ENCODE measurements around the gene ZBTB39. TPM values are rescaled to one million over a fixed set of nuclear protein-coding genes. Genes with fewer than 3 reads are reported as not detected.

ZBTB39 gene
- total and polyA plus RNA-seq, 2 experiments from 2014 or later: 1.8 to 6.4 TPM

GRCh38 chr12:56958422-56958821 lies 47.9 kb downstream of the ZBTB39 start:
- Histone ChIP-seq H3K36me3 (replicated peaks; ENCODE audit: insufficient read depth, low read depth) (no peaks in the 10 kb centered on the region), H2AFZ (no peak overlapping the region), H4K20me1 (ENCODE audit: insufficient read depth, poor library complexity, severe bottlenecking) (no peaks in the 10 kb centered on the region), H3K9me2 (replicated peaks; ENCODE audit: insufficient read depth) (no peaks in the 10 kb centered on the region), H3K27ac (no peak overlapping the region), H3K9me3 (ENCODE audit: low read depth) (no peaks in the 10 kb centered on the region), H3K27me3 (no peaks in the 10 kb centered on the region), H3K4me1 (ENCODE audit: insufficient read depth) (peaks cover 9% of the 10 kb centered on the region), H3K4me2 (no peak overlapping the region), H3K4me3 (no peak overlapping the region), H3K79me2 (no peaks in the 10 kb centered on the region)
- no peak for DNase-seq (ENCODE audit: low spot score)
- WGBS (ENCODE audit: low lambda C conversion rate, missing lambda C conversion rate): 75% methylated on average over 2 of the region's 2 CpGs
- TF ChIP-seq EZH2phosphoT487 (IDR thresholded peaks at IDR 0.05; ENCODE audit: low read depth, severe bottlenecking, unreplicated experiment) (no peak), EZH2 (IDR thresholded peaks at IDR 0.05; ENCODE audit: borderline replicate concordance) (no peak), CTCF (IDR thresholded peaks at IDR 0.05; ENCODE audit: poor library complexity) (no peak)

- Histone ChIP-seq H4K20me1 (ENCODE audit: insufficient read depth, poor library complexity, severe bottlenecking) (no peaks in the 10 kb centered on the region), H3K27me3 (no peaks in the 10 kb centered on the region), H3K4me1 (ENCODE audit: insufficient read depth) (peaks cover 9% of the 10 kb centered on the region), H3K9me3 (ENCODE audit: low read depth) (no peaks in the 10 kb centered on the region), H3K4me3 (no peak within 1 kb of the TSS), H3K27ac (no peak within 1 kb of the TSS), H3K9me2 (replicated peaks; ENCODE audit: insufficient read depth) (no peaks in the 10 kb centered on the region), H3K4me2 (no peak within 1 kb of the TSS), H3K36me3 (replicated peaks; ENCODE audit: insufficient read depth, low read depth) (no peaks in the 10 kb centered on the region), H3K79me2 (no peaks in the 10 kb centered on the region), H2AFZ (no peak within 1 kb of the TSS)
- 77% methylated on average over 10 of the region's 10 CpGs for WGBS (ENCODE audit: low lambda C conversion rate, missing lambda C conversion rate)
- TF ChIP-seq CTCF (IDR thresholded peaks at IDR 0.05; ENCODE audit: poor library complexity) (no peak), EZH2 (IDR thresholded peaks at IDR 0.05; ENCODE audit: borderline replicate concordance) (no peak), EZH2phosphoT487 (IDR thresholded peaks at IDR 0.05; ENCODE audit: low read depth, severe bottlenecking, unreplicated experiment) (no peak)
- no peak for DNase-seq (ENCODE audit: low spot score)
Observed at GRCh38 chr12:56957229-56958052, 48.9 kb downstream of the ZBTB39 start, which contains the start of gene RDH16. Gene RDH16, minus strand, starts transcription at chr12:56957608. Its CDS starts 146 bp downstream, at chr12:56957462.

- no peaks in the 10 kb centered on the region for H3K27me3 ChIP-seq
- H2AFZ ChIP-seq: no peak overlapping the region
- TF ChIP-seq EZH2 (IDR thresholded peaks at IDR 0.05; ENCODE audit: borderline replicate concordance) (no peak), EZH2phosphoT487 (IDR thresholded peaks at IDR 0.05; ENCODE audit: low read depth, severe bottlenecking, unreplicated experiment) (no peak), CTCF (IDR thresholded peaks at IDR 0.05; ENCODE audit: poor library complexity) (no peak)
- H3K4me1 ChIP-seq (ENCODE audit: insufficient read depth): peaks cover 9% of the 10 kb centered on the region
- H3K27ac ChIP-seq: no peak overlapping the region
- no peaks in the 10 kb centered on the region for H4K20me1 ChIP-seq (ENCODE audit: insufficient read depth, poor library complexity, severe bottlenecking)
- DNase-seq (ENCODE audit: low spot score): no peak
- 74% methylated on average over 2 of the region's 2 CpGs for WGBS (ENCODE audit: low lambda C conversion rate, missing lambda C conversion rate)
- H3K36me3 ChIP-seq (replicated peaks; ENCODE audit: insufficient read depth, low read depth): no peaks in the 10 kb centered on the region
- H3K9me3 ChIP-seq (ENCODE audit: low read depth): no peaks in the 10 kb centered on the region
- no peak overlapping the region for H3K4me2 ChIP-seq
- no peaks in the 10 kb centered on the region for H3K9me2 ChIP-seq (replicated peaks; ENCODE audit: insufficient read depth)
- H3K79me2 ChIP-seq: no peaks in the 10 kb centered on the region
- H3K4me3 ChIP-seq: no peak overlapping the region
Observed at GRCh38 chr12:56955631-56956256, 50.6 kb downstream of the ZBTB39 start.
